Muscle of leg (tissue), 11 donors: Measurements from ENCODE around the gene CXCL12. TPM values are rescaled to one million over a fixed set of nuclear protein-coding genes. Genes with fewer than 3 reads are reported as not detected.

Source experiments
- DNase-seq: peaks from one replicate; pipeline ENCODE4 v3.0.0; 2013
- H3K27ac ChIP-seq: one replicate; pipeline ENCODE4 v1.5.1; 2013; ENCODE audit warnings: mild to moderate bottlenecking, low read length, control low read depth
- H3K27me3 ChIP-seq: one replicate; pipeline ENCODE4 v1.6.1; 2013; ENCODE audit warnings: low read length; ENCODE audit not compliant: control insufficient read depth, insufficient read depth
- H3K36me3 ChIP-seq: one replicate; pipeline ENCODE4 v1.6.1; 2013; ENCODE audit warnings: low read length; ENCODE audit not compliant: control insufficient read depth, insufficient read depth
- H3K4me1 ChIP-seq: one replicate; pipeline ENCODE4 v1.6.1; 2013; ENCODE audit warnings: low read length; ENCODE audit not compliant: control insufficient read depth, insufficient read depth
- H3K4me3 ChIP-seq: one replicate; pipeline ENCODE4 v1.5.1; 2013; ENCODE audit warnings: low read length, control low read depth
- H3K9me3 ChIP-seq: replicated peaks from 2 replicates; pipeline ENCODE4 v1.6.1; 2013; ENCODE audit warnings: low read depth, low read length; ENCODE audit not compliant: control insufficient read depth
- WGBS: methylation state at CpG from one replicate; pipeline ENCODE4 v1.1.5; 2013; ENCODE audit warnings: missing lambda C conversion rate; ENCODE audit not compliant: insufficient coverage; 5-methylcytosine and 5-hydroxymethylcytosine counted together
- polyA plus RNA-seq, 8 donors: library from polyadenylated mRNA; unstranded; fragments of 120-200 nt; gene quantifications; one replicate each; pipeline versions ENCODE4 v1.2.1 to v1.2.3, GENCODE V29; 2013; ENCODE audit warnings: inconsistent platforms in 1 of 8, low replicate concordance in 1 of 8; ENCODE audit not compliant: insufficient read length in 8 of 8, insufficient read depth in 1 of 8
- total RNA-seq: library from RNA; stranded (reverse); fragments of 120-200 nt; gene quantifications from one replicate; pipeline ENCODE4 v1.2.4, GENCODE V29; 2013

Gene CXCL12
- total and polyA plus RNA-seq, 9 donors = 126 to 360 (median 266) TPM

- Histone ChIP-seq H3K36me3 (no peaks in the 10 kb centered on the region), H3K4me1 (peaks cover 2% of the 10 kb centered on the region), H3K27me3 (no peaks in the 10 kb centered on the region), H3K9me3 (no peaks in the 10 kb centered on the region), H3K4me3 (no peak overlapping the region), H3K27ac (no peak overlapping the region)
- 20% methylated on average over 1 of the region's 3 CpGs for WGBS
- DNase-seq = no peak
These were observed 44.3 kb downstream of the CXCL12 start for GRCh38 chr10:44340557-44340956.

- H3K27me3 ChIP-seq = no peaks in the 10 kb centered on the region
- no peak for DNase-seq
- no peak overlapping the region for H3K27ac ChIP-seq
- H3K4me3 ChIP-seq = no peak overlapping the region
- H3K9me3 ChIP-seq = no peaks in the 10 kb centered on the region
- peaks cover 15% of the 10 kb centered on the region for H3K4me1 ChIP-seq
- no peaks in the 10 kb centered on the region for H3K36me3 ChIP-seq
- WGBS = 67% methylated on average over 1 of the region's 3 CpGs
These were observed 45.7 kb downstream of the CXCL12 start for GRCh38 chr10:44339218-44339617.

GRCh38 chr10:44337081-44337480, 47.8 kb downstream of the CXCL12 start:
- H3K9me3 ChIP-seq = no peaks in the 10 kb centered on the region
- peaks cover 24% of the 10 kb centered on the region for H3K4me1 ChIP-seq
- no peak overlapping the region for H3K4me3 ChIP-seq
- no peaks in the 10 kb centered on the region for H3K36me3 ChIP-seq
- 97% methylated on average over 3 of the region's 4 CpGs for WGBS
- no peak for DNase-seq
- no peaks in the 10 kb centered on the region for H3K27me3 ChIP-seq
- no peak overlapping the region for H3K27ac ChIP-seq

- DNase-seq = peak; percentile 32
- Histone ChIP-seq H3K36me3 (no peaks in the 10 kb centered on the region), H3K27me3 (no peaks in the 10 kb centered on the region), H3K27ac (peak overlapping the region; percentile 78), H3K4me1 (peaks cover 24% of the 10 kb centered on the region), H3K9me3 (no peaks in the 10 kb centered on the region), H3K4me3 (no peak overlapping the region)
- 67% methylated on average over 3 of the region's 9 CpGs for WGBS
These were observed 49.4 kb downstream of the CXCL12 start for GRCh38 chr10:44335330-44336021.

GRCh38 chr10:44334621-44335184, 50.2 kb downstream of the CXCL12 start:
- DNase-seq = peak; percentile 77
- Histone ChIP-seq H3K9me3 (no peaks in the 10 kb centered on the region), H3K4me1 (peaks cover 24% of the 10 kb centered on the region), H3K36me3 (no peaks in the 10 kb centered on the region), H3K27ac (peak overlapping the region; percentile 78), H3K27me3 (no peaks in the 10 kb centered on the region), H3K4me3 (no peak overlapping the region)
- WGBS = 36% methylated on average over 4 of the region's 4 CpGs

DNA sequence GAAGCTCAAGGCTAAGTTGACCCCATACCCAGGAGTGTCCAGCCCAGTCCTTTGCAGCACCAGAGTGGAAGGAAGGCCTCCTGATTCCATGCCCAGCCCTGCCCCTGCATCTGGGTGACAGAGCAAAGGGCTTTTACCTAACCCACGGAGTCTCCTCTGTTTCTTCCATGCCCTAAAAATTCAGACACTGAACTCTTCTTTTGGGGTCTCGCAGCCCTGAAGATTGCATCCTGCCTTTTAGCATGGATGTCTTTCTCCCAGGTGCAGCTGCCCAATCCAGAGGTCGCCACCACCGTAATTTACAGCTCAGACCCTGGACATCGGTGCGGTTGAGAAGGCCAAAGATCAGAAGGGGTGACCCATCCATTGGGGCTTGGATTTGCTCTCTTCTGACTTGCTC, 50.8 kb downstream of the CXCL12 start:
- Histone ChIP-seq H3K4me1 (peaks cover 24% of the 10 kb centered on the region), H3K36me3 (no peaks in the 10 kb centered on the region), H3K27ac (peak overlapping the region; percentile 20), H3K27me3 (no peaks in the 10 kb centered on the region), H3K9me3 (no peaks in the 10 kb centered on the region), H3K4me3 (no peak overlapping the region)
- DNase-seq = no peak
- WGBS = 86% methylated on average over 2 of the region's 6 CpGs

DNA sequence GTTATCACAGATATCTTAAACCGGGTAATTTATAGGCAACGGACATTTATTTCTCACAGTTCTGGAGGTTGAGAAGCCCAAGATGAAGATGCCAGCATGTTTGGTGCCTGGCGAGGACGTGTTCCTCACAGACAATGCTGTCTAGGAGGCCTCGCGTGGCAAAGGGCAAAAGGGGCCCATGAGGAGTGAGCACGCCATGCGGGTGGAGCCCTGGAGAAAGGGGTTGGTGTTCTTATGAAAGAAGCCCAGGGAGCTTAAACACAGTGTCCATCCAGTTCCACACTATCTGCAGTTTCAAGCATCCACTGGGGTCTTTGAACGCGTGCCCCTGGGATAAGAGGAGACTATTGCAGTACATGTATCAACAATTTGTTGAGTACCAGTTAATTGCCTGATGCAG, 51.4 kb downstream of the CXCL12 start:
- H3K9me3 ChIP-seq = no peaks in the 10 kb centered on the region
- 88% methylated on average over 2 of the region's 10 CpGs for WGBS
- no peaks in the 10 kb centered on the region for H3K36me3 ChIP-seq
- H3K4me3 ChIP-seq = no peak overlapping the region
- H3K4me1 ChIP-seq = peaks cover 24% of the 10 kb centered on the region
- H3K27ac ChIP-seq = no peak overlapping the region
- no peaks in the 10 kb centered on the region for H3K27me3 ChIP-seq
- no peak for DNase-seq

DNA sequence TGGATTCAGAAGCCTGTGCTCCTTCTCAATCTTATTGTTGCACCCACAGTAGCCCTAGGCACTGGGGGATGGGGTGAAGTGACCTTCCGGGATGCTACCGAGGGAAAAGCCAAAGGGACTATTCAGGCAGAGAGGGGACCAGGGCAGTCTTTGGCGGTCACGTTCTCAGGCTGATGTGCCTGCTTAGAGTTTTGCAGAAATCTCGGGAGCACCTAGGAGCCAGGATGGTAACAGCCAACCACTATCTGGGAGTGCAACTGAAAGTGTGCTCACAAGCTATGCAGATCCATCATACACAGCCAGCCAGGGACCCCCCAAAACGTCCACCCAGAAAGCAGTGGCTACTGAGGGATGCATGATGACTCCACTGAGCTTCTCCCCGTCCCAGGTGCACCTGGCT, 52.4 kb downstream of the CXCL12 start:
- no peak overlapping the region for H3K4me3 ChIP-seq
- no peaks in the 10 kb centered on the region for H3K36me3 ChIP-seq
- no peaks in the 10 kb centered on the region for H3K9me3 ChIP-seq
- no peak overlapping the region for H3K27ac ChIP-seq
- WGBS = 79% methylated on average over 5 of the region's 7 CpGs
- H3K27me3 ChIP-seq = no peaks in the 10 kb centered on the region
- no peak for DNase-seq
- H3K4me1 ChIP-seq = peaks cover 24% of the 10 kb centered on the region

- no peaks in the 10 kb centered on the region for H3K36me3 ChIP-seq
- H3K9me3 ChIP-seq = no peaks in the 10 kb centered on the region
- no peak overlapping the region for H3K27ac ChIP-seq
- H3K4me3 ChIP-seq = no peak overlapping the region
- H3K27me3 ChIP-seq = no peaks in the 10 kb centered on the region
- H3K4me1 ChIP-seq = peaks cover 30% of the 10 kb centered on the region
- DNase-seq = no peak
These were observed 54.5 kb downstream of the CXCL12 start for GRCh38 chr10:44330431-44330830.

DNA sequence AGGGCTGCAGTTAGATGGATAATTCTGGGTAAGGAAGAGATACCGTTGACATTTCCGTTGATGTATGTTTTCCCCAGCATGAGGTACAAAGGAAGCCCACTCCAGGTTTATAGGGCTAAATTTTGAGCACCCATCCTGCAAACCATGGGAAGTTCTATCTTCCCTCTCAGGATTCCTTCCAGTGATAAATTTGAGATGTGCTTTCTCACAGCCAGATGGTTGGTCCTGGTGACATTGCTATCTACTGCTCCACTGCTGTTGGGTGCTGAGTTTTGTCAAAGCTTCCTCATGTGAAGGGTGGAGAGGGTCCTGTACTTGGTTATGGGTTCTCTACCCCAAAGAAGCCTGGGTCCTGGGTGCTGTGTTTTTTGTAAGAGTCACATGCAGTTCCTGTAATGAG, 57.4 kb downstream of the CXCL12 start:
- H3K27ac ChIP-seq = no peak overlapping the region
- WGBS = 100% methylated on average over 2 of the region's 2 CpGs
- peaks cover 10% of the 10 kb centered on the region for H3K4me1 ChIP-seq

More for the DNA sequence above, 57.4 kb downstream of the CXCL12 start:
- Histone ChIP-seq H3K27me3 (no peaks in the 10 kb centered on the region), H3K9me3 (no peaks in the 10 kb centered on the region), H3K4me3 (no peak overlapping the region), H3K36me3 (no peaks in the 10 kb centered on the region)
- DNase-seq = no peak
